MM.1S (cell line): Measurements from ENCODE around the gene OAS3.
"Not testable (repeated sequence)": the region's sequence is repeated elsewhere in the genome, so short reads cannot be mapped to it uniquely, and the experiment has no call there.

Experiments
- DNase-seq: peaks from one replicate; pipeline ENCODE4 v3.0.0-alpha.2; 2015
- H2AFZ ChIP-seq: fragments of 300-600 bp; sonication (generic); 2 replicates; pipeline ENCODE4 v1.6.0; 2016; ENCODE audit warnings: antibody characterized with exemption, low read length
- H3F3A ChIP-seq: fragments of 300-600 bp; sonication (generic); 2 replicates; pipeline ENCODE4 v1.6.1; 2016; ENCODE audit warnings: mild to moderate bottlenecking, antibody characterized with exemption, low read length, moderate library complexity, mixed read lengths; ENCODE audit not compliant: insufficient read depth
- H3K27ac ChIP-seq: fragments of 300-600 bp; sonication (generic); 2 replicates; pipeline ENCODE4 v1.5.1; 2016; ENCODE audit warnings: mild to moderate bottlenecking, low read length
- H3K27me3 ChIP-seq: fragments of 300-600 bp; sonication (generic); replicated peaks from 2 replicates; pipeline ENCODE4 v1.6.0; 2016; ENCODE audit warnings: low read length; ENCODE audit not compliant: insufficient read depth
- H3K36me3 ChIP-seq: fragments of 300-600 bp; sonication (generic); replicated peaks from 2 replicates; pipeline ENCODE4 v1.6.1; 2016; ENCODE audit warnings: mild to moderate bottlenecking, low read length, mixed read lengths; ENCODE audit not compliant: insufficient read depth
- H3K4me1 ChIP-seq: fragments of 300-600 bp; sonication (generic); 2 replicates; pipeline ENCODE4 v1.6.1; 2016; ENCODE audit warnings: low read length, mixed read lengths
- H3K4me2 ChIP-seq: fragments of 300-600 bp; sonication (generic); 2 replicates; pipeline ENCODE4 v1.6.0; 2016; ENCODE audit warnings: low read depth, low read length
- H3K4me3 ChIP-seq: fragments of 300-600 bp; sonication (generic); 2 replicates; pipeline ENCODE4 v1.5.1; 2016; ENCODE audit warnings: low read length, mixed read lengths
- H3K79me2 ChIP-seq: fragments of 300-600 bp; sonication (generic); 2 replicates; pipeline ENCODE4 v1.6.1; 2016; ENCODE audit warnings: mixed run types, low read length, mixed read lengths
- H3K9ac ChIP-seq: fragments of 300-600 bp; sonication (generic); 2 replicates; pipeline ENCODE4 v1.6.1; 2016; ENCODE audit warnings: low read length, mixed read lengths
- H3K9me2 ChIP-seq: fragments of 300-600 bp; sonication (generic); replicated peaks from 2 replicates; pipeline ENCODE4 v1.6.1; 2016; ENCODE audit warnings: mild to moderate bottlenecking, low read length, mixed read lengths; ENCODE audit not compliant: insufficient read depth
- H3K9me3 ChIP-seq: fragments of 300-600 bp; sonication (generic); replicated peaks from 2 replicates; pipeline ENCODE4 v1.6.1; 2016; ENCODE audit warnings: mild to moderate bottlenecking, low read length, mixed read lengths; ENCODE audit not compliant: insufficient read depth
- H4K20me1 ChIP-seq: fragments of 300-600 bp; sonication (generic); 2 replicates; pipeline ENCODE4 v1.6.1; 2016; ENCODE audit warnings: mild to moderate bottlenecking, low read length, moderate library complexity, mixed read lengths; ENCODE audit not compliant: insufficient read depth
- EZH2 ChIP-seq: fragments of 300-600 bp; sonication (generic); optimal IDR thresholded peaks from 2 replicates; pipeline ENCODE3; 2017; ENCODE audit warnings: low read depth, mild to moderate bottlenecking, antibody characterized with exemption, low read length, mixed read lengths
- EZH2phosphoT487 ChIP-seq: fragments of 300-600 bp; sonication (generic); IDR thresholded peaks from 2 replicates; pipeline ENCODE4 v1.6.1; 2018; ENCODE audit warnings: antibody characterized with exemption, low read length
- TF ChIP-seq, protein P1 (sequence below): fragments of 300-600 bp; sonication (generic); IDR thresholded peaks from 2 replicates; pipeline ENCODE4 v1.5.1; 2016; ENCODE audit warnings: antibody characterized with exemption, low read length, mixed read lengths

OAS3 gene

GRCh38 chr12:112950701-112951100, 12.4 kb downstream of the OAS3 start:
- DNase-seq: no peak
- Histone ChIP-seq H3K27ac (no peak overlapping the region), H3K4me2 (no peak overlapping the region), H3K9ac (no peak overlapping the region), H3K4me3 (no peak overlapping the region), H3K9me2 (no peaks in the 10 kb centered on the region), H3F3A (no peaks in the 10 kb centered on the region), H3K4me1 (no peaks in the 10 kb centered on the region), H3K9me3 (no peaks in the 10 kb centered on the region), H3K79me2 (no peaks in the 10 kb centered on the region), H2AFZ (no peak overlapping the region), H3K27me3 (no peaks in the 10 kb centered on the region), H4K20me1 (no peaks in the 10 kb centered on the region), H3K36me3 (no peaks in the 10 kb centered on the region)
- TF ChIP-seq EZH2 (no peak), EZH2phosphoT487 (no peak)
- TF ChIP-seq, protein P1, sequence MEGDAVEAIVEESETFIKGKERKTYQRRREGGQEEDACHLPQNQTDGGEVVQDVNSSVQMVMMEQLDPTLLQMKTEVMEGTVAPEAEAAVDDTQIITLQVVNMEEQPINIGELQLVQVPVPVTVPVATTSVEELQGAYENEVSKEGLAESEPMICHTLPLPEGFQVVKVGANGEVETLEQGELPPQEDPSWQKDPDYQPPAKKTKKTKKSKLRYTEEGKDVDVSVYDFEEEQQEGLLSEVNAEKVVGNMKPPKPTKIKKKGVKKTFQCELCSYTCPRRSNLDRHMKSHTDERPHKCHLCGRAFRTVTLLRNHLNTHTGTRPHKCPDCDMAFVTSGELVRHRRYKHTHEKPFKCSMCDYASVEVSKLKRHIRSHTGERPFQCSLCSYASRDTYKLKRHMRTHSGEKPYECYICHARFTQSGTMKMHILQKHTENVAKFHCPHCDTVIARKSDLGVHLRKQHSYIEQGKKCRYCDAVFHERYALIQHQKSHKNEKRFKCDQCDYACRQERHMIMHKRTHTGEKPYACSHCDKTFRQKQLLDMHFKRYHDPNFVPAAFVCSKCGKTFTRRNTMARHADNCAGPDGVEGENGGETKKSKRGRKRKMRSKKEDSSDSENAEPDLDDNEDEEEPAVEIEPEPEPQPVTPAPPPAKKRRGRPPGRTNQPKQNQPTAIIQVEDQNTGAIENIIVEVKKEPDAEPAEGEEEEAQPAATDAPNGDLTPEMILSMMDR: no peak

DNA sequence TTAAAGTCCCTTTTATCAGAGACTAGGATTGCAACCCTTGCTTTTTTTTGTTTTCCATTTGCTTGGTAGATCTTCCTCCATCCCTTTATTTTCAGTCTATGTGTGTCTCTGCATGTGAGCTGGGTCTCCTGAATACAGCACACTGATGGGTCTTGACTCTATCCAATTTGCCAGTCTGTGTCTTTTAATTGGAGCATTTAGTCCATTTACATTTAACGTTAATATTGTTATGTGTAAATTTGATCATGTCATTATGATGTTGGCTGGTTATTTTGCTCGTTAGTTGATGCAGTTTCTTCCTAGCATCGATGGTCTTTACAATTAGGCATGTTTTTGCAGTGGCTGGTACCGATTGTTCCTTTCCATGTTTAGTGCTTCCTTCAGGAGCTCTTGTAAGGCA, 18.9 kb downstream of the OAS3 start:
- not testable (repeated sequence) for H3K27me3 ChIP-seq, H3K4me3 ChIP-seq, H4K20me1 ChIP-seq, H3K4me1 ChIP-seq, H3K4me2 ChIP-seq, H3K27ac ChIP-seq, H2AFZ ChIP-seq, H3K9me2 ChIP-seq, H3K79me2 ChIP-seq, H3F3A ChIP-seq, H3K9me3 ChIP-seq, DNase-seq, H3K9ac ChIP-seq, H3K36me3 ChIP-seq

GRCh38 chr12:112961074-112961473, 22.8 kb downstream of the OAS3 start:
- H3K4me3 ChIP-seq: no peak overlapping the region
- no peaks in the 10 kb centered on the region for H3F3A ChIP-seq
- H3K9me2 ChIP-seq: no peaks in the 10 kb centered on the region
- H4K20me1 ChIP-seq: no peaks in the 10 kb centered on the region
- no peaks in the 10 kb centered on the region for H3K27me3 ChIP-seq
- no peaks in the 10 kb centered on the region for H3K9me3 ChIP-seq
- H3K36me3 ChIP-seq: no peaks in the 10 kb centered on the region
- H2AFZ ChIP-seq: no peak overlapping the region
- no peaks in the 10 kb centered on the region for H3K79me2 ChIP-seq
- H3K27ac ChIP-seq: no peak overlapping the region
- no peak for DNase-seq
- TF ChIP-seq EZH2phosphoT487 (no peak), EZH2 (no peak)
- TF ChIP-seq, protein P1: no peak
- H3K9ac ChIP-seq: no peak overlapping the region
- H3K4me1 ChIP-seq: no peaks in the 10 kb centered on the region
- H3K4me2 ChIP-seq: no peak overlapping the region

- no peak overlapping the region for H3K27ac ChIP-seq
- no peaks in the 10 kb centered on the region for H3K4me1 ChIP-seq
- H3K4me3 ChIP-seq: no peak overlapping the region
- no peaks in the 10 kb centered on the region for H4K20me1 ChIP-seq
- H3F3A ChIP-seq: no peaks in the 10 kb centered on the region
- no peaks in the 10 kb centered on the region for H3K9me3 ChIP-seq
- H3K79me2 ChIP-seq: no peaks in the 10 kb centered on the region
- H3K9ac ChIP-seq: no peak overlapping the region
- TF ChIP-seq EZH2 (no peak), EZH2phosphoT487 (no peak)
- TF ChIP-seq, protein P1: no peak
- no peak overlapping the region for H3K4me2 ChIP-seq
- no peaks in the 10 kb centered on the region for H3K9me2 ChIP-seq
- no peaks in the 10 kb centered on the region for H3K27me3 ChIP-seq
- no peak overlapping the region for H2AFZ ChIP-seq
- no peaks in the 10 kb centered on the region for H3K36me3 ChIP-seq
- DNase-seq: no peak
Observed at GRCh38 chr12:112961536-112961935, 23.3 kb downstream of the OAS3 start.
